ENCODE results near the gene PCSK5. TPM values are rescaled to one million over a fixed set of nuclear protein-coding genes. Genes with fewer than 3 reads are reported as not detected.

PCSK5 gene
- total RNA-seq, 2 donors from 2014 or later = 2.5 to 3.5 TPM

DNA sequence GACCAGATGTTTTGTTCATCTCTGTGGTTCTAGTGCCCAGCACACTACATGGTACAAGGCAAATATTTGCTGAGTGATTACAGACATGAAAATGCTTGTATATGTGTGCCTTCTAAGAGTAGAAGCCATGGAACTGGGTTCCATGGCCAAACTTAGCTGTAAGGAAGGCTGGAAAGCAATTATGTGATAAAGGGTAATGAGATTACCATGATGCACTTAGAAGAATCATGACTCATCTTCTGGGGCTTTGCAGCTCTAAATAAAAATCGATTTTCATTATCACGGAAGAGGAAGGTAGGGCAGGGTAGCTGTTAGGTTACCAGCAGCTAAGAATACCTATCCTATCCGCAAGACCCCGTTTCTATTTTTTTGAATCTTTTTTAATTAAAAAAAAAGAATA is 475.8 kb downstream of the PCSK5 start:
- no peak overlapping the region for H3K9ac ChIP-seq (ENCODE audit: extremely low read depth, low read length, poor library complexity, severe bottlenecking)
- H3K4me1 ChIP-seq (ENCODE audit: control insufficient read depth, insufficient read depth, low read length) = peaks cover 12% of the 10 kb centered on the region
- DNase-seq = no peak
- H3K4me1 Mint-ChIP-seq = peaks cover 27% of the 10 kb centered on the region
- no peak overlapping the region for H3K27ac ChIP-seq (ENCODE audit: low read depth, low read length)
- no peaks in the 10 kb centered on the region for H3K27me3 Mint-ChIP-seq (ENCODE audit: insufficient read depth)
- H3K4me3 Mint-ChIP-seq = no peak overlapping the region
- no peaks in the 10 kb centered on the region for H3K36me3 Mint-ChIP-seq (ENCODE audit: low read depth)
- no peaks in the 10 kb centered on the region for H3K9me3 Mint-ChIP-seq
- no peaks in the 10 kb centered on the region for H3K27me3 ChIP-seq (ENCODE audit: control insufficient read depth, insufficient read depth, low read length, poor library complexity, severe bottlenecking)
- no peak overlapping the region for H3K27ac Mint-ChIP-seq
- TF ChIP-seq, protein P1, sequence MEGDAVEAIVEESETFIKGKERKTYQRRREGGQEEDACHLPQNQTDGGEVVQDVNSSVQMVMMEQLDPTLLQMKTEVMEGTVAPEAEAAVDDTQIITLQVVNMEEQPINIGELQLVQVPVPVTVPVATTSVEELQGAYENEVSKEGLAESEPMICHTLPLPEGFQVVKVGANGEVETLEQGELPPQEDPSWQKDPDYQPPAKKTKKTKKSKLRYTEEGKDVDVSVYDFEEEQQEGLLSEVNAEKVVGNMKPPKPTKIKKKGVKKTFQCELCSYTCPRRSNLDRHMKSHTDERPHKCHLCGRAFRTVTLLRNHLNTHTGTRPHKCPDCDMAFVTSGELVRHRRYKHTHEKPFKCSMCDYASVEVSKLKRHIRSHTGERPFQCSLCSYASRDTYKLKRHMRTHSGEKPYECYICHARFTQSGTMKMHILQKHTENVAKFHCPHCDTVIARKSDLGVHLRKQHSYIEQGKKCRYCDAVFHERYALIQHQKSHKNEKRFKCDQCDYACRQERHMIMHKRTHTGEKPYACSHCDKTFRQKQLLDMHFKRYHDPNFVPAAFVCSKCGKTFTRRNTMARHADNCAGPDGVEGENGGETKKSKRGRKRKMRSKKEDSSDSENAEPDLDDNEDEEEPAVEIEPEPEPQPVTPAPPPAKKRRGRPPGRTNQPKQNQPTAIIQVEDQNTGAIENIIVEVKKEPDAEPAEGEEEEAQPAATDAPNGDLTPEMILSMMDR (conservative IDR thresholded peaks at IDR 0.05) = no peak
- 84 to 100% methylated on average over 1 to 4 of the region's 4 CpGs for WGBS, 2 experiments (ENCODE audit: insufficient coverage in 1 of 2, insufficient read length in 1 of 2)
- H3K36me3 ChIP-seq (ENCODE audit: control insufficient read depth, insufficient read depth, low read length) = no peaks in the 10 kb centered on the region
- H3K9me3 ChIP-seq (ENCODE audit: control insufficient read depth, low read length) = no peaks in the 10 kb centered on the region
- H3K4me3 ChIP-seq (ENCODE audit: low read length) = no peak overlapping the region

DNA sequence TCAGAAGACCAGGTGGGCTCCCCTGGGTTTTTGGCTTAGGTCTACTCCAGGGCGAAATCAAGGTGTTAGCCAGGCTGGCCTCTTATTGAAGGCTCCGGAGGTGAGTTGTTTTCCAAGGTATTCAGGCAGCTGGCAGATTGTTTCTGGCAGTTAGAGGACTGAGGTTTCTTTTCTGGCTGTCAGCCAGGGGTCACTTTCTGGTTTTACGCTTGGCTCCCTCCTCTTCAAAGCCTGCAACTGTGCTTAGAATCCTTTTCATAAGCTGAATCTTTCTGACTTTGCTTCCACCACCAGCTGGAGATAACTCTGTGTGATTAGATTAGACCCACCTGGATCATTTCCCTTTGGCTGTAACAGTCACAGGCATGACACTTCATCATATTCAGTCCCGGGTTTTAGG is 479.1 kb downstream of the PCSK5 start:
- Histone ChIP-seq H3K4me3 (ENCODE audit: low read length) (no peak overlapping the region), H3K27ac (ENCODE audit: low read depth, low read length) (no peak overlapping the region), H3K36me3 (ENCODE audit: control insufficient read depth, insufficient read depth, low read length) (no peaks in the 10 kb centered on the region), H3K27me3 (ENCODE audit: control insufficient read depth, insufficient read depth, low read length, poor library complexity, severe bottlenecking) (no peaks in the 10 kb centered on the region), H3K9ac (ENCODE audit: extremely low read depth, low read length, poor library complexity, severe bottlenecking) (no peak overlapping the region), H3K9me3 (ENCODE audit: control insufficient read depth, low read length) (no peaks in the 10 kb centered on the region), H3K4me1 (ENCODE audit: control insufficient read depth, insufficient read depth, low read length) (peaks cover 23% of the 10 kb centered on the region)
- Mint-ChIP-seq H3K4me3 (no peak overlapping the region), H3K27ac (peak overlapping the region; percentile 80), H3K27me3 (ENCODE audit: insufficient read depth) (no peaks in the 10 kb centered on the region), H3K36me3 (ENCODE audit: low read depth) (no peaks in the 10 kb centered on the region), H3K9me3 (no peaks in the 10 kb centered on the region), H3K4me1 (peaks cover 41% of the 10 kb centered on the region)
- TF ChIP-seq, protein P1 (conservative IDR thresholded peaks at IDR 0.05) = no peak
- 68 to 79% methylated on average over 3 to 4 of the region's 4 CpGs for WGBS, 2 experiments (ENCODE audit: insufficient coverage in 1 of 2, insufficient read length in 1 of 2)
- DNase-seq = peak; percentile 68

DNA sequence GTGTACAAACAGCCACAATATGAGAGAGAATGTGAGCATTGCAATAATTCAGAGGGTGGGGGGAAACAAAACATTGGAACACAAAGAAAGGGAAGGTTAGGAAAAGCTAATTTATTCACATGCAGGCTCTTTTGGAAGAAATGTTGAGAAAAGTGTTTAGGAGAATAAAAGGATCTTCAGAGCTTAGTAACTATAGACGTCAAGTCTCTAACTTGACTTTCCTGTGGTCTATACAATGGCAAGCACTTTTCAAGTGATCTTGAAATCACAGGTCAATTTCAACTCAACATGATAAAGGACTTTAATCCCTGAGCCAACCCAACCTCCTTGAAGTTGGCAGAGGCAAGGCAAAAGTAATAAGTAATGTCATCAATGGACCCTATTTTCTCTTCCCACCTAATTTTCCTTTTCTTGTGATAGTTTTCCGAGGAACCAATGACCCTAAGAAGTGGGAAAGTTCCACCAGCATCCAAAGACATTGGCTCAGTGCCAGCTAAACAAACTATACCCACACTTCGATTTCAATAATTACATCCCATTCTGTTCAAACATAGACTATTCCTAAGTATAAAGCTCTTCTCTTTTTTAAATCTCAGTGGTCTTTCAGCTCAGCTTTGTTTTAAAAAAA is 480.0 kb downstream of the PCSK5 start:
- peaks cover 23% of the 10 kb centered on the region for H3K4me1 ChIP-seq (ENCODE audit: control insufficient read depth, insufficient read depth, low read length)
- 86% methylated on average over 3 of the region's 3 CpGs for WGBS, 2 experiments (ENCODE audit: insufficient coverage in 1 of 2, insufficient read length in 1 of 2)
- no peaks in the 10 kb centered on the region for H3K36me3 ChIP-seq (ENCODE audit: control insufficient read depth, insufficient read depth, low read length)
- no peak overlapping the region for H3K27ac ChIP-seq (ENCODE audit: low read depth, low read length)
- no peak overlapping the region for H3K9ac ChIP-seq (ENCODE audit: extremely low read depth, low read length, poor library complexity, severe bottlenecking)
- Mint-ChIP-seq H3K27me3 (ENCODE audit: insufficient read depth) (no peaks in the 10 kb centered on the region), H3K4me3 (no peak overlapping the region), H3K36me3 (ENCODE audit: low read depth) (no peaks in the 10 kb centered on the region), H3K27ac (no peak overlapping the region), H3K9me3 (no peaks in the 10 kb centered on the region), H3K4me1 (peaks cover 40% of the 10 kb centered on the region)
- DNase-seq = no peak
- H3K27me3 ChIP-seq (ENCODE audit: control insufficient read depth, insufficient read depth, low read length, poor library complexity, severe bottlenecking) = no peaks in the 10 kb centered on the region
- H3K4me3 ChIP-seq (ENCODE audit: low read length) = peak overlapping the region; percentile 8
- TF ChIP-seq, protein P1 (conservative IDR thresholded peaks at IDR 0.05) = no peak
- H3K9me3 ChIP-seq (ENCODE audit: control insufficient read depth, low read length) = no peaks in the 10 kb centered on the region

All from endodermal cell (in vitro differentiated cells).